Prostate gland (tissue), 2 donors: ENCODE data around the gene BSND. TPM values are rescaled to one million over a fixed set of nuclear protein-coding genes. Genes with fewer than 3 reads are reported as not detected.

Experiments
- DNase-seq: peaks from one replicate; pipeline ENCODE4 v3.0.0-alpha.2; 2019; ENCODE audit warnings: low spot score
- H3K27ac ChIP-seq, 2 donors: fragments of 200-600 bp; sonication (generic); 2 replicates each; pipeline ENCODE4 v1.5.1; 2017 to 2019
- H3K27me3 ChIP-seq: fragments of 200-600 bp; sonication (generic); replicated peaks from 2 replicates; pipeline ENCODE4 v1.5.1; 2019; ENCODE audit not compliant: insufficient read depth
- H3K36me3 ChIP-seq, 2 donors: fragments of 200-600 bp; sonication (generic); 1 replicate in 1 of 2; 2 replicates in 1 of 2; pipeline versions ENCODE4 v1.5.1 to v1.8.1; 2017 to 2019
- H3K4me1 ChIP-seq: fragments of 200-600 bp; sonication (generic); replicated peaks from 2 replicates; pipeline ENCODE4 v1.5.1; 2019
- H3K4me3 ChIP-seq, 2 donors: fragments of 200-600 bp; sonication (generic); 2 replicates each; pipeline ENCODE4 v1.5.1; 2017 to 2019
- H3K9me3 ChIP-seq: fragments of 200-600 bp; sonication (generic); 2 replicates; pipeline ENCODE4 v1.5.1; 2017
- POLR2A ChIP-seq: fragments of 450-650 bp; IDR thresholded peaks from one replicate; pipeline ENCODE4 v1.6.1; 2016; ENCODE audit warnings: antibody characterized with exemption, mild to moderate bottlenecking
- POLR2AphosphoS5 ChIP-seq: sonication (generic); formaldehyde crosslinking; IDR thresholded peaks from one replicate; pipeline ENCODE4 v1.6.1; 2017; ENCODE audit warnings: antibody characterized with exemption
- WGBS: methylation state at CpG from one replicate; pipeline ENCODE4 v1.1.5; 2018; 5-methylcytosine and 5-hydroxymethylcytosine counted together
- intact Hi-C: fragments of 100-400 bp; cut with DNase I; formaldehyde crosslinking; loops from one replicate; pipeline ENCODE4 v1.14.2; 2022
- total RNA-seq, 2 donors: library from RNA; depleted of rRNA; stranded (reverse); fragments of >200 nt; gene quantifications; one replicate each; pipeline ENCODE4 v1.1.0, GENCODE V29; 2016
- TF ChIP-seq, protein P1 (sequence below), 4 experiments: fragments of 200-600 bp in 2 of 4; fragments of 450-650 bp in 2 of 4; sonication (generic) in 2 of 4; IDR thresholded peaks; 1 replicate in 3 of 4; 2 replicates in 1 of 4; pipeline ENCODE4 v1.5.1; 2016 to 2019; ENCODE audit warnings: antibody characterized with exemption in 4 of 4, mild to moderate bottlenecking in 2 of 4, moderate library complexity in 2 of 4

Gene BSND
- total RNA-seq, 2 donors from 2014 or later, result 0.11 TPM; not detected in 1

DNA sequence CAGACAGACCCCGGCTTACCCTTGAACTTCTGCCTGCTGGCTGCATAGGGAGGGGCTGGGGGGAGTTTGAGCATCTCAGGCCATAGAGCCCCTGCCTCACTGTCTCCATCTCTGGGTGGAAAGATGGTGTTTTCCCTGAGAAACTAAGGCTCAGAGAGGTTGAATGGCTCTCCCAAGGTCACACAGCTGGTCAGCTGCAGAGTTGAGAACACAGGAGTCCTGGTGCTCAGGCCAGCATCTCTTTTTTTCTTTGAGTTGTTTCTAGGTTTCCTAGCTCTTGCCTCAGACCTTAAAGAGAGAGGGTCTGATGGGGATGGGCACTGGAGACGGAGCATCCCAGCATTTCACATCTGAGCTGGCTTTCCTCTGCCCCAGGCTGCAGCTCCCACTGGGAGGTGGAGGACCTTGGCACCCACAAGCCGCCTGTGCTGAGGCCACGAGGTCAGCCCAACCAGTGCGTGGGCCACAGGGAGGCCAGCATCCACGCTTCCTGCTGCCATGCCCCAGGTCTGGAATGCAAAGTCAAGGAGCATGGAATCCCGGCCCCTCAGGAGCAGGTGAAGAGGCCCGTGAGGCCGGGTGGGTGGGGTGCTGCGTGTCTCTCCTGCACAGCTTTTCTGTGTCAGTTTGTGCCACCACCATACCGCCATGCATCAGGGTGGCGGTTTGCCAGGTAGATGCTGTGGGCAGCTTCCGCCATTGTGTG, 62.4 kb downstream of the BSND start:
- no peak overlapping the region for H3K4me3 ChIP-seq
- WGBS, result 97% methylated on average over 9 of the region's 13 CpGs
- peaks cover 9% of the 10 kb centered on the region for H3K4me1 ChIP-seq
- intact Hi-C loops, result no loop called here
- no peak overlapping the region for H3K27ac ChIP-seq
- no peak for DNase-seq
- H3K36me3 ChIP-seq, result no peaks in the 10 kb centered on the region
- no peaks in the 10 kb centered on the region for H3K27me3 ChIP-seq
- TF ChIP-seq POLR2A, result no peak
- TF ChIP-seq POLR2AphosphoS5, result no peak
- TF ChIP-seq, protein P1, sequence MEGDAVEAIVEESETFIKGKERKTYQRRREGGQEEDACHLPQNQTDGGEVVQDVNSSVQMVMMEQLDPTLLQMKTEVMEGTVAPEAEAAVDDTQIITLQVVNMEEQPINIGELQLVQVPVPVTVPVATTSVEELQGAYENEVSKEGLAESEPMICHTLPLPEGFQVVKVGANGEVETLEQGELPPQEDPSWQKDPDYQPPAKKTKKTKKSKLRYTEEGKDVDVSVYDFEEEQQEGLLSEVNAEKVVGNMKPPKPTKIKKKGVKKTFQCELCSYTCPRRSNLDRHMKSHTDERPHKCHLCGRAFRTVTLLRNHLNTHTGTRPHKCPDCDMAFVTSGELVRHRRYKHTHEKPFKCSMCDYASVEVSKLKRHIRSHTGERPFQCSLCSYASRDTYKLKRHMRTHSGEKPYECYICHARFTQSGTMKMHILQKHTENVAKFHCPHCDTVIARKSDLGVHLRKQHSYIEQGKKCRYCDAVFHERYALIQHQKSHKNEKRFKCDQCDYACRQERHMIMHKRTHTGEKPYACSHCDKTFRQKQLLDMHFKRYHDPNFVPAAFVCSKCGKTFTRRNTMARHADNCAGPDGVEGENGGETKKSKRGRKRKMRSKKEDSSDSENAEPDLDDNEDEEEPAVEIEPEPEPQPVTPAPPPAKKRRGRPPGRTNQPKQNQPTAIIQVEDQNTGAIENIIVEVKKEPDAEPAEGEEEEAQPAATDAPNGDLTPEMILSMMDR (IDR thresholded peaks at IDR 0.05), result no peak
- no peaks in the 10 kb centered on the region for H3K9me3 ChIP-seq

Other genes with a start within 250 kb of the BSND start
- 10 to 100 TPM; 12.0 to 12.2 TPM for gene PARS2, start 234.4 kb upstream of the BSND start, total RNA-seq
- gene TTC22, start 197.6 kb upstream of the BSND start, total RNA-seq, result 10 to 100 TPM; 18.0 to 30.4 TPM
- 100 to 1,000 TPM; 152 to 154 TPM for gene DHCR24, start 111.7 kb upstream of the BSND start, total RNA-seq
- 1 to 10 TPM; 2.4 to 5.4 TPM for gene TMEM61, start 18.3 kb upstream of the BSND start, total RNA-seq
- under 1 TPM in 1 of 2 donors, not detected in 1; 0.45 TPM for gene PCSK9, start 40.6 kb downstream of the BSND start, total RNA-seq
- gene USP24, start 216.4 kb downstream of the BSND start, total RNA-seq, result 10 to 100 TPM; 29.7 to 44.6 TPM